Effector memory CD8-positive, alpha-beta T cell (primary cell): Measurements from ENCODE around the gene CCDC63.
A peak's percentile ranks its signal among the peaks of the same experiment; 100 is the strongest.

Experiments
- ATAC-seq: fragments of 150-1000 bp; cut with Tn5 transposase; replicated peaks from 2 replicates; pipeline ENCODE4 v1.10.0; 2021; ENCODE audit warnings: mild to moderate bottlenecking, moderate library complexity
- DNase-seq, 3 experiments: peaks; one replicate each; pipeline ENCODE4 v3.0.0; 2021
- H3K27ac Mint-ChIP-seq, 2 donors: one replicate each; pipeline ENCODE4 v1.8.0; 2022; ENCODE audit warnings: mild to moderate bottlenecking in 2 of 2, mixed read lengths in 2 of 2, moderate library complexity in 2 of 2
- H3K27me3 Mint-ChIP-seq, 2 donors: one replicate each; pipeline ENCODE4 v1.8.0; 2022; ENCODE audit warnings: mixed read lengths in 2 of 2
- H3K36me3 Mint-ChIP-seq: one replicate; pipeline ENCODE4 v1.8.0; 2022; ENCODE audit warnings: mild to moderate bottlenecking, moderate library complexity, mixed read lengths; ENCODE audit not compliant: insufficient read depth
- H3K4me1 Mint-ChIP-seq, 2 donors: one replicate each; pipeline ENCODE4 v1.8.0; 2022; ENCODE audit warnings: low read depth in 2 of 2, mixed read lengths in 2 of 2
- H3K4me3 Mint-ChIP-seq, 2 donors: one replicate each; pipeline ENCODE4 v1.8.0; 2022; ENCODE audit warnings: mild to moderate bottlenecking in 2 of 2, mixed read lengths in 2 of 2, moderate library complexity in 2 of 2
- H3K9me3 Mint-ChIP-seq, 2 donors: one replicate each; pipeline ENCODE4 v1.8.0; 2022; ENCODE audit warnings: mixed read lengths in 2 of 2
- total RNA-seq, 9 experiments: gene quantifications; one replicate each; lab custom pipeline; 2026; lab: John Stamatoyannopoulos, UW

CCDC63 gene
- total RNA-seq: 0 to 0.07 (median 0) reads per million in 9 experiments

DNA sequence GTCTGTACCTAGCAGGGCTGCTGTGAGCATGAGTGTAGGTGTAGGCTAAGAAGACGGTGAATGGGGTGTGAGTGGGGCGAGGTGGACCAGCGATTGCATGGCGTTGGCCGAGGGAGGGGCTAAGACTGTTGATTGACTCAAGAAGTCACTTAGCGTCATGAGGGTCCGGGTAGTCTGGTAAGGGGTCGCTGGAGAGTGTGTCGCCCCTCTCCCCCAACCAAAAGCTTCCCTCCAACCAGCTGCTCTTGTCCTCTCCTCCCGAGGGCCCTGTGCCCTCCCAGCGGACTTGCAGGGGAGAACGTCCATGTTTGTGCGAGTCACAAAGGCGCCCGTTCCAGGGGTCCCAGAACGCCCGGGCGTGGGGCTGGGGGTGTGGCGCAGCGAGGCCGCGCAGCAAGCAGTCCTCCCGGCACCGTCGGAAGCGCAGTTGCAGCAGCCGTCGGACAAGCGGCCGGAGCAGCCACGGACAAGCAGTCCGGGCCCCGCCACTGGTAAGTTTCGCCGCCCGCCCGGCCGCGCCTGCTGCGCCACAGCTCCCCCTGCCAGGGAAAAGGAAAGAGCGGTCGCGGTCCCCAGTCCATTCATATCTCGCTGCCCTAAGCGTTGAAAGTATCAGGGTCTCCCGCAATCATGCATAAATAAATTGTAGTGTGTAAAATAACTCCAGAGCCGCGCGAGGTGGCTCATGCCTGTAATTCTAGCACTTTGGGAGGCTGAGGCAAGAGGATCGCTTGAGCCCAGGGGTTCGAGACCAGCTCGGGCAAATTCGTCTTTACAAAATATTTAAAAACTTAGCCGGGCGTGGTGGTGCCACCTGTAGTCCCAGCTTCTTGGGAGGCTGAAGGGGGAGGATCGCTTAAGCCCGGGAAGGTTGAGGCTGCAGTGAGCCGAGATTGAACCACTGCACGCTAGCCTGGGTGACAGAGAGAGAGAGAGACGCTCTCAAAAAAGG is at the start of gene CCDC63:
TSS of gene CCDC63 (plus strand) at position 373 of the 952 bp plus-strand sequence. CDS start 5,968 bp downstream, outside the sequence.
- Mint-ChIP-seq H3K4me3 (peak within 1 kb of the TSS; percentile 60 to 63), H3K27me3 (peaks cover 66 to 78% of the 10 kb centered on the region in 2 donors), H3K27ac (no peak within 1 kb of the TSS), H3K9me3 (no peaks in the 10 kb centered on the region), H3K4me1 (peaks cover 0 to 2% of the 10 kb centered on the region in 2 donors), H3K36me3 (no peaks in the 10 kb centered on the region)
- DNase-seq: no peak
- ATAC-seq: peak; percentile 35

DNA sequence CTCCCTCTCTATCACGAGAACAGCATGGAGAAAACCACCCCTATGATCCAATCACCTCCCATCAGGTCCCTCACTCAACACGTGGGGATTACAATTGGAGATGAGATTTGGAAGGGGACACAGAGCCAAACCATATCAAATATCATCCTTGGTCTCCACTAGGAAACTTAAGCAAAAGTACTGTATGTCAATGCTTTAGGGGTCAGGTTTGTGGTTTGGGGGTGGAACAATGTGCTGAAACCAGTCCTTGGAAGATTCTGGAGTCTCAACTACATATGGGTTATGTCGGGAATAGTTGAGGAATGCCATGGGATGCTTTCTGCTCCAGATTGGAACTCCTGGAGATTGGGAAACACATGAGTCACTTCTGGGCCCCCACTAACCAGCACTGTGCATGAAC is 48.3 kb upstream of the CCDC63 start:
- H3K27me3 Mint-ChIP-seq: peaks cover 0 to 4% of the 10 kb centered on the region in 2 donors
- H3K9me3 Mint-ChIP-seq: peaks cover 1 to 2% of the 10 kb centered on the region in 2 donors
- H3K27ac Mint-ChIP-seq: no peak overlapping the region
- no peak overlapping the region for H3K4me3 Mint-ChIP-seq
- H3K36me3 Mint-ChIP-seq: no peaks in the 10 kb centered on the region
- no peak for DNase-seq
- ATAC-seq: no peak
- no peaks in the 10 kb centered on the region for H3K4me1 Mint-ChIP-seq

DNA sequence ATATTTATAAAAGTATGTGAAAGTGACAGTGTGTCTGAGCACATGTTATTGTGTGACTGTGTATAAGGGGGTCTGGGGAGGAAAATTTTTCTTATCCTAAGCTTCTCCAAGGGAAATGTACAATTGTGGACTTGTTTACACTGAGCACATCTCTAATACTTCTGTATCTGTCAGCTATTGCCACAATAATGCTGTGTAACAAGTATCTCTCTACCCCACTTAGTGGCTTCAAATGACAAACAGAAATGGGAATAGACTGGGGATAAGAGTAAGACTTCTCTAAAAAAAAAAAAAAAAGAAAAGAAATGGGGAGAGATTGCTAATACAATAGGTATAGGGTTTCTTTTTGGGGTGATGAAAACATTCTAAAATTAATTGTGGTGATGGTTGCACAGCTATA is 44.3 kb upstream of the CCDC63 start:
- no peaks in the 10 kb centered on the region for H3K36me3 Mint-ChIP-seq
- no peak for DNase-seq
- H3K27me3 Mint-ChIP-seq: peaks cover 0 to 10% of the 10 kb centered on the region in 2 donors
- no peaks in the 10 kb centered on the region for H3K4me1 Mint-ChIP-seq
- peaks cover 6 to 7% of the 10 kb centered on the region in 2 donors for H3K9me3 Mint-ChIP-seq
- H3K27ac Mint-ChIP-seq: no peak overlapping the region
- no peak for ATAC-seq
- H3K4me3 Mint-ChIP-seq: no peak overlapping the region

DNA sequence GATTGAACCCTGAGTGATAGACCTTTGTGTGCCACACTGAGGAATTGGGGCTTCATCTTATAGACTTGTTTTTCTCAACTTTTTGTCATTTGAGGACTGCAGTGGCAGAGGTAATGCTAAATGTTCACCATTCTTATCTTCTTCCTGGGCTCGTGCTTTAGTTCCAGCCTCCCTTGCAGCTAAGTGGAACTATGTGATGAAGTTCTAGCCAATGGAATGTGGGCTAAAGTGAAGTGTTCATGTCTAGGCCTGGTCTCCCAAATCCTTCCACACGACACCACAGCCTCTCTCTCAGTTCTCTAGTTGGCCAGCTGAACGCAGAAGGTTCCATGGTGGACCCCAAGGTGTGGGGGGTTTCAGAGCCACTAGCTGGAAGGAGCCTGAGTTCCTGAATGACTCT is 42.4 kb upstream of the CCDC63 start:
- Mint-ChIP-seq H3K9me3 (peaks cover 6 to 7% of the 10 kb centered on the region in 2 donors), H3K27me3 (peaks cover 0 to 10% of the 10 kb centered on the region in 2 donors), H3K36me3 (no peaks in the 10 kb centered on the region), H3K4me1 (no peaks in the 10 kb centered on the region), H3K4me3 (no peak overlapping the region), H3K27ac (no peak overlapping the region)
- ATAC-seq: no peak
- no peak for DNase-seq

DNA sequence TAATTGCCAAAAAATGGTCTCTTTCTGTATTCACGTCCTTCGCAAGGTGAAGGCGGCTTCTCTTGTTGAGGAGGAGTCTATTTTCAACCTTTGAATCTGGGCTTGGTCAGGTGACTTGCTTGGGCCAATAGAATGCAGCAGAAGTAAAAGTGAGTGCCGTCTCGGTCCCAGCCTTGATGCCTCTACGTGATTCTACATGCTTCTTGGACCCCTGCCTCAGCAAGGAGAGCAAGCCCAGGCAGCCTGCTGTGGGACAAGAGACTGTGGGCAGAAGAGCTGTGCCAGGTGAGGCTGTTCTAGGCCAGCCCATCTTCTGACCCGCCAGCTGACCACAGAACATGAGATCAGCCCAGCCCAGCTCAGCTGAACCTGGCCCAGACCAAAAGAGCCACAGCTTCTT is 39.1 kb upstream of the CCDC63 start:
- DNase-seq (no peak), ATAC-seq (no peak)
- H3K27me3 Mint-ChIP-seq: peaks cover under 1 to 15% of the 10 kb centered on the region in 2 donors
- no peaks in the 10 kb centered on the region for H3K36me3 Mint-ChIP-seq
- no peaks in the 10 kb centered on the region for H3K4me1 Mint-ChIP-seq
- peaks cover 5 to 7% of the 10 kb centered on the region in 2 donors for H3K9me3 Mint-ChIP-seq
- H3K4me3 Mint-ChIP-seq: no peak overlapping the region
- H3K27ac Mint-ChIP-seq: no peak overlapping the region

DNA sequence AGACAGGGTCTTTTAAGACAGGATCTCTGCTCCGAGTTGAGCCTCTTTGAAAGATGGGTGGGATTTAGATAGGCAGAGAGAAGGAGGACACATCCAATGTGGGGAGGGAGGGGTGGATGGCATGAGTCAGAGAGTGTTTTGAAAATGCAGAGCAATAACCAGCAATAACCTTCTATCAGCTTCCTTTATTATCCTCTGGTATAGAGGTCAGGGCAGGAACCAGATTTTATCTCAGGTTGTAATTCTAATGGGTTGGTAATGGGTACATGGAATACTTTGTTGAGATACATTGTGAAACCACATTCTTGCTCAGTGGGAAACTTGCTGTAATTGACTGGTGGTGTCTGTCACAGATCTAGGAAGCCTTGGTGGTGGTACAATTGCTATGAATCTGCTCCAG is 37.6 kb upstream of the CCDC63 start:
- peaks cover 11 to 19% of the 10 kb centered on the region in 2 donors for H3K27me3 Mint-ChIP-seq
- no peaks in the 10 kb centered on the region for H3K36me3 Mint-ChIP-seq
- no peak overlapping the region for H3K4me3 Mint-ChIP-seq
- no peak overlapping the region for H3K27ac Mint-ChIP-seq
- H3K4me1 Mint-ChIP-seq: no peaks in the 10 kb centered on the region
- H3K9me3 Mint-ChIP-seq: peaks cover 0 to 3% of the 10 kb centered on the region in 2 donors
- DNase-seq (no peak), ATAC-seq (no peak)

DNA sequence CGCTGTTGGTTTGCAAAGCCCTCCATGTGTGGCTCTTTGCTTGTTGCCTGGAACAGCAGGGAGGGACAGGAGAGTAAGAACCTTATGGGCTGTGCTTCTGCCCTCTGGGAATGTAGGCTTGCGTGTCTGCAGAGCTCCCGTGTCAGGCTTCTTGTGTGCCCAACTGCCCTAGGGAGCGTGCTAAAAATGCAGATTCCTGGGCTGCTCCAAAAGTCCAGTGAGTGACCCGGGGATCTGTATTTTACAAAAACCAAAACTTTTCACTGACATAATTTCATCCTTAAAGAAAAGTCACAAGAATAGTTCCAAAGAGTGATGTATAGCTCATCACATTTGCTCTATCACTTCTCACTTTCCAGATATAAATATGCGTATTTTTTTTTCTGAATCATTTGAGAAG is 34.8 kb upstream of the CCDC63 start:
- H3K4me3 Mint-ChIP-seq: no peak overlapping the region
- DNase-seq (no peak), ATAC-seq (no peak)
- no peak overlapping the region for H3K27ac Mint-ChIP-seq
- no peaks in the 10 kb centered on the region for H3K4me1 Mint-ChIP-seq
- no peaks in the 10 kb centered on the region for H3K36me3 Mint-ChIP-seq
- no peaks in the 10 kb centered on the region for H3K9me3 Mint-ChIP-seq
- peaks cover 11 to 40% of the 10 kb centered on the region in 2 donors for H3K27me3 Mint-ChIP-seq

DNA sequence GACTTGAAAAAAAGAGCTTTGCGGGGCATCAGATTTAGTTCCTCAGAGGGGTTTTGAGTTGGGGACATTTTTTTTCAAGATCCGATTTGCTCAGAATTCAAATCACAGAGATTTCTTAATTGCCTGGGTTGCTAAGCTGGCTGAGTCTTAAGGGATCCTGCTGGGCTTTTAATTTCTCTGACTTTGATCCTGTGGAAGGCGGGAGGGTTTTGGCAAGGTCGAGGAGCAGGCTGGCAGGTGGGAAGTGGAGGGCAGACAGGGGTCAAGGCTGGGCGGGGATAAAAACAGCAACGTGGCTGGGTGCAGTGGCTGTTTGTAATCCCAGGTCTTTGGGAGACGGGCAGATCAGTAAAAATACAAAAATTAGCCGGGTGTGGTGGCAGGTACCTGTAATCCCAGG is 33.5 kb upstream of the CCDC63 start:
- Mint-ChIP-seq H3K4me1 (no peaks in the 10 kb centered on the region), H3K4me3 (no peak overlapping the region), H3K27me3 (peaks cover 11 to 40% of the 10 kb centered on the region in 2 donors), H3K9me3 (no peaks in the 10 kb centered on the region), H3K27ac (peak overlapping the region in 1 of 2 donors; percentile 14), H3K36me3 (no peaks in the 10 kb centered on the region)
- ATAC-seq: no peak
- no peak for DNase-seq

DNA sequence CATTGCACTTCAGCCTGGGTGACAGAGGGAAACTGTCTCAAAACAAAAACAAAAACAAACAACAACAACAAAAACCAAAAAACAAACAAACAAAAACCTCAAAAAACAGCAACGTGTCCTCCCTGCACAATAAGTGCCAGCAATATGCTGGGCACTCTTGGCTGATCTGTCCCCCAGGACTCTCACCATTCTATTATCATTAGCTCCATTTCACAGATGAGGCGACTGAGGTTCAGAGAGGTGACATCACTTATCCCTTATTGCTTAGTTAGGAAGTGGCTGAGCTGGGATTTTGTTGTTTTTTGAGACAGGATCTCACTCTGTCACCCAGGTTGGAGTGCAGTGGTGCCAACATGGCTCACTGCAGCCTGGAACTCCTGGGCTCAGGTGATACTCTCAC is 33.0 kb upstream of the CCDC63 start:
- ATAC-seq: no peak
- no peaks in the 10 kb centered on the region for H3K9me3 Mint-ChIP-seq

DNA sequence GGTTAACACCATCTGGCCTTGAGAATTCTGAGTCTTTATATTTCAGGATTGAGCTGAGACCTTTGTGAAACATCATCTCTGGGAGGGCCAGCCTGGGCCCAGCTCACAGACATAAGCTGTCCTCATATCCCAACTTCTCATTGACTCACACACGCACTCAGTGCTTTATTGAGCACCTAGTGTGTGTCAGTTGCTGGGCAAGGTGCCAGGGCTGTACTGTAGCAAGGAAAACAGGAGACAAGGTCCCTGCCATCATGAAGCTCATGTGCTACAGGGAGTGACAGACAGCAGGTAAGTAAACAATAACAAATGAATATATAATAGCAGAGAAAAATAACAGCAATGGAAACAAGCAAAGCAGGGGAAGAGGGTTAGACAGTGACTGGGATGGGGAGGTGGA is 30.5 kb upstream of the CCDC63 start:
- ATAC-seq (no peak), DNase-seq (no peak)
- Mint-ChIP-seq H3K27ac (no peak overlapping the region), H3K36me3 (peaks cover 2% of the 10 kb centered on the region), H3K27me3 (peaks cover 11 to 41% of the 10 kb centered on the region in 2 donors), H3K4me1 (no peaks in the 10 kb centered on the region), H3K9me3 (no peaks in the 10 kb centered on the region), H3K4me3 (no peak overlapping the region)

More for the DNA sequence above, 33.0 kb upstream of the CCDC63 start:
- Mint-ChIP-seq H3K27me3 (peaks cover 11 to 40% of the 10 kb centered on the region in 2 donors), H3K36me3 (no peaks in the 10 kb centered on the region), H3K27ac (no peak overlapping the region), H3K4me3 (no peak overlapping the region), H3K4me1 (no peaks in the 10 kb centered on the region)
- DNase-seq: no peak

DNA sequence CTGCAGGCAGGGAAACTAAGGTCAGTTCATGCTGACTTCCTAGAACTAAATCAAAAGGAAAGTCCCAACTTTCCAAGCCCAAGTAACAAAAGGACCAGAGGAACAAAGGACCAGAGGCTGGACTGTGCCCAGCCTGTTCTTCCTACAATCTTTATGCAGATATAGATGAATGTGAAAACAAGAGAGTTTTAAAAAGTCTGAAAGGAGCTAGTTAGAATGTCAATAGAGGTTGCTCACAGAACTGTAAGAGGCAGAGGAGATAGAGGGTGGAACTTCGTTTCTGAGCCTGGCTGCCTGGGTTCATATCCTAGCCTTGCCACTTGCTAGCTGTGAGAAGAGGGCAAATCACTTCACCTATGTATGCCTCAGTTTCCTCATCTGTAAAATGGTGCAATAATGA is 30.0 kb upstream of the CCDC63 start:
- ATAC-seq (no peak), DNase-seq (no peak)
- Mint-ChIP-seq H3K27me3 (peaks cover 11 to 42% of the 10 kb centered on the region in 2 donors), H3K9me3 (no peaks in the 10 kb centered on the region), H3K4me1 (no peaks in the 10 kb centered on the region), H3K4me3 (no peak overlapping the region), H3K36me3 (peaks cover 8% of the 10 kb centered on the region), H3K27ac (no peak overlapping the region)

DNA sequence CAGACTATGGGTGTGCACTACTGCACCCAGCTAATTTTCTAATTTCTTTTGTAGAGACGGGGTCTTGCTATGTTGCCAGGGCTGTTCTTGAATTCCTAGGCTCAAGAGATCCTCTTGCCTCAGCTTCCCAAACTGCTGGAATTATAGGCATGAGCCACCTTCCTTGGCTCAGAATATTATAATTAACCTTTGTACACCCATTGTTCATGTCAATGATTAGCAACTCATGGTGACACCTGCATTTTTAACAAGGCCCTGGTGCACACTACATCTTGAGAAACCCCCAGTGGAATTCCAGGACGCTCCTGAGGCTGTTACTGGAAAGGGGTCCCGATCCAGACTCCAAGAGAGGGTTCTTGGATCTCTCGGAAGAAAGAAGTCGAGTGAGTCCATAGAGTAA is 28.3 kb upstream of the CCDC63 start:
- H3K9me3 Mint-ChIP-seq: no peaks in the 10 kb centered on the region
- no peak overlapping the region for H3K4me3 Mint-ChIP-seq
- H3K27me3 Mint-ChIP-seq: peaks cover 10 to 52% of the 10 kb centered on the region in 2 donors
- DNase-seq (no peak), ATAC-seq (no peak)
- peaks cover 11% of the 10 kb centered on the region for H3K36me3 Mint-ChIP-seq
- H3K4me1 Mint-ChIP-seq: peaks cover 0 to 2% of the 10 kb centered on the region in 2 donors
- H3K27ac Mint-ChIP-seq: no peak overlapping the region

DNA sequence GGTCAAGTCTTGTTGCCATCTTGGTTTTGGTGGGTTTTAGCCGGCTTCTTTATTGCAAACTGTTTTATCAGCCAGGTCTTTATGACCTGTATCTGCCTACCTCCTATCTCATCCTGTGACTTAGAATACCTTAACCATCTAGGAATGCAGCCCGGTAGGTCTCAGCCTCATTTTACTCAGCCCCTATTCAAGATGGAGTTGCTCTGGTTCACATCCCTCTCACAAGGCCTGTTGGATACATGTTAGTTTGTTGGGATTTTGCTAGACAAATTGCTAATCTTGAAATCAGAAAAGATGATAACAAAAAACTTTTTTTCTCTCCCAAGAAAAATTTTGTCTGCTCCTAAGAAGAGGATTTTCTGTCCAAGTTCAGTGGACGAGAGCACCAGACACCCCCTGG is 27.6 kb upstream of the CCDC63 start:
- Mint-ChIP-seq H3K4me1 (peaks cover 0 to 2% of the 10 kb centered on the region in 2 donors), H3K9me3 (no peaks in the 10 kb centered on the region), H3K27ac (no peak overlapping the region), H3K27me3 (peaks cover 11 to 52% of the 10 kb centered on the region in 2 donors), H3K36me3 (peaks cover 11% of the 10 kb centered on the region), H3K4me3 (no peak overlapping the region)
- DNase-seq (no peak), ATAC-seq (no peak)

DNA sequence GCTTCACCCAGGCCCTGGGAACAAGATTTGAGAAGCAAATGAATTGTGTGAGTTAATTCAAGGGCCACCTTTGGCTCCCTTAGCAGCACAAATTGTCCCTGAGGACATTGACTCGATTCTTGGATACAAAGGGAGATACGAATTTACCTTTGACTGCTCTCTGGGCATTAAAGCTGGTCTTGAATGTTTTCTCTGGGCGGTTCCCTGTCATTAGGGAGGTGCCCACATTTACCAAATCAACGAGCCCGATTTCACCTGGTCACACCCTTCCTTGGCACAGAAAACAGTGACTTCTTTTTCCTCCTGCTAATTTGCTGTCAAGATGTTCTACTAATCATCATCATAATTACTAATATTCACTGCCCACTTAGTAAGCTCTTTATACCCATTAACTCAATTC is 27.1 kb upstream of the CCDC63 start:
- H3K4me1 Mint-ChIP-seq: peaks cover 0 to 2% of the 10 kb centered on the region in 2 donors
- H3K27me3 Mint-ChIP-seq: peaks cover 11 to 54% of the 10 kb centered on the region in 2 donors
- DNase-seq: no peak
- H3K36me3 Mint-ChIP-seq: peaks cover 11% of the 10 kb centered on the region
- H3K9me3 Mint-ChIP-seq: no peaks in the 10 kb centered on the region
- no peak overlapping the region for H3K4me3 Mint-ChIP-seq
- no peak for ATAC-seq
- no peak overlapping the region for H3K27ac Mint-ChIP-seq
